T-helper 1 cell treated with Interleukin-12 subunit alpha and Interleukin-12 subunit beta and Interleukin-4 antibody, amounts not matched to agents 30 ng/mL and 1 ng/mL, for 36 hours (primary cell): ENCODE data around the gene MGLL. TPM values are rescaled to one million over a fixed set of nuclear protein-coding genes. Genes with fewer than 3 reads are reported as not detected.
"Not testable (repeated sequence)": the region's sequence is repeated elsewhere in the genome, so short reads cannot be mapped to it uniquely, and the experiment has no call there.

ENCODE experiments used
- intact Hi-C: fragments of 100-400 bp; cut with micrococcal nuclease; formaldehyde crosslinking; loops from one replicate; pipeline ENCODE4 v1.15.1; 2024
- total RNA-seq: library from RNA; stranded (reverse); gene quantifications from 2 replicates; pipeline ENCODE4 v1.2.3, GENCODE V29; 2022

MGLL gene
- total RNA-seq, 1 donor from 2014 or later, result 1.9 TPM

GRCh38 chr3:127711021-127711695 is 111.2 kb downstream of the MGLL start:
- intact Hi-C loops, result no loop called here

- intact Hi-C loops, result no loop called here
Measured at GRCh38 chr3:127710155-127710941, 112.0 kb downstream of the MGLL start.

GRCh38 chr3:127709320-127710060 is 112.8 kb downstream of the MGLL start:
- intact Hi-C loops, result no loop called here

- intact Hi-C loops, result no loop called here
Measured at GRCh38 chr3:127708837-127709236, 113.5 kb downstream of the MGLL start.

GRCh38 chr3:127707851-127708411 is 114.4 kb downstream of the MGLL start:
- intact Hi-C loops, result no loop called here

GRCh38 chr3:127706785-127707351 is 115.4 kb downstream of the MGLL start:
- intact Hi-C loops, result no loop called here

GRCh38 chr3:127706312-127706711 is 116.0 kb downstream of the MGLL start:
- intact Hi-C loops, result no loop called here

- intact Hi-C loops, result not testable (repeated sequence)
Measured at GRCh38 chr3:127704840-127705239, 117.5 kb downstream of the MGLL start.

- intact Hi-C loops, result no loop called here
Measured at GRCh38 chr3:127702151-127702578, 120.2 kb downstream of the MGLL start.

- intact Hi-C loops, result no loop called here
Measured at GRCh38 chr3:127701280-127701911, 120.9 kb downstream of the MGLL start.

GRCh38 chr3:127700406-127700805 is 121.9 kb downstream of the MGLL start:
- intact Hi-C loops, result no loop called here

GRCh38 chr3:127699416-127700300 is 122.7 kb downstream of the MGLL start:
- intact Hi-C loops, result loop anchor here (5.0 kb wide), 1 partner anchor 133 kb away; no protein-coding TSS in a partner anchor

GRCh38 chr3:127698691-127699415 is 123.5 kb downstream of the MGLL start:
- intact Hi-C loops, result loop anchor here (5.0 kb wide), 1 partner anchor 133 kb away; no protein-coding TSS in a partner anchor

- intact Hi-C loops, result loop anchor here (5.0 kb wide), 1 partner anchor 134 kb away; no protein-coding TSS in a partner anchor
Measured at GRCh38 chr3:127698286-127698685, 124.0 kb downstream of the MGLL start.

GRCh38 chr3:127697551-127698240 is 124.6 kb downstream of the MGLL start:
- intact Hi-C loops, result loop anchor here (1.0 to 5.0 kb wide), 6 partner anchors 25 to 355 kb away; partner anchors contain the start of genes ABTB1, MCM2, SEC61A1 and TPRA1

- intact Hi-C loops, result loop anchor here (1.0 to 5.0 kb wide), 3 partner anchors 42 to 138 kb away; no protein-coding TSS in a partner anchor
Measured at GRCh38 chr3:127694467-127695215, 127.7 kb downstream of the MGLL start.

GRCh38 chr3:127693336-127693843 is 128.9 kb downstream of the MGLL start:
- intact Hi-C loops, result no loop called here
